H9 (cell line): Measurements from ENCODE around the gene SLC15A5. TPM values are rescaled to one million over a fixed set of nuclear protein-coding genes. Genes with fewer than 3 reads are reported as not detected.

Source experiments
- DNase-seq: peaks from one replicate; pipeline ENCODE4 v3.0.0-alpha.2; 2017
- H2AFZ ChIP-seq: one replicate; pipeline ENCODE4 v1.6.1; 2013; ENCODE audit warnings: mild to moderate bottlenecking, low read length, control low read depth, moderate library complexity
- H2AK5ac ChIP-seq: 2 replicates; pipeline ENCODE4 v1.6.1; 2013; ENCODE audit warnings: low read length, control low read depth, mixed read lengths; ENCODE audit not compliant: insufficient read length
- H2BK120ac ChIP-seq: one replicate; pipeline ENCODE4 v1.6.1; 2013; ENCODE audit warnings: low read depth, mild to moderate bottlenecking, low read length, control low read depth, inconsistent platforms; ENCODE audit not compliant: poor library complexity, severe bottlenecking
- H2BK12ac ChIP-seq: 2 replicates; pipeline ENCODE4 v1.6.1; 2013; ENCODE audit warnings: low read length, control low read depth, mixed read lengths, low read depth; ENCODE audit not compliant: insufficient read length
- H2BK15ac ChIP-seq: 2 replicates; pipeline ENCODE4 v1.6.1; 2013; ENCODE audit warnings: low read depth, low read length, control low read depth
- H2BK20ac ChIP-seq: one replicate; pipeline ENCODE4 v1.6.1; 2013; ENCODE audit warnings: low read depth, mild to moderate bottlenecking, low read length, control low read depth, inconsistent platforms; ENCODE audit not compliant: poor library complexity, severe bottlenecking
- H2BK5ac ChIP-seq: 2 replicates; pipeline ENCODE4 v1.6.1; 2013; ENCODE audit warnings: low read length, control low read depth, mixed read lengths; ENCODE audit not compliant: insufficient read length
- H3K14ac ChIP-seq: 2 replicates; pipeline ENCODE4 v1.6.1; 2013; ENCODE audit warnings: low read length, control low read depth; ENCODE audit not compliant: insufficient read depth
- H3K18ac ChIP-seq: 2 replicates; pipeline ENCODE4 v1.6.1; 2013; ENCODE audit warnings: low read depth, mild to moderate bottlenecking, mixed read lengths, low read length, control low read depth; ENCODE audit not compliant: insufficient read length
- H3K23ac ChIP-seq: 2 replicates; pipeline ENCODE4 v1.6.1; 2013; ENCODE audit warnings: low read length, control low read depth, mixed read lengths, low read depth; ENCODE audit not compliant: insufficient read length
- H3K23me2 ChIP-seq: 2 replicates; pipeline ENCODE4 v1.6.1; 2013; ENCODE audit warnings: low read depth, mild to moderate bottlenecking, mixed read lengths, low read length, control low read depth; ENCODE audit not compliant: insufficient read length, poor library complexity, severe bottlenecking
- H3K27ac ChIP-seq: 2 replicates; pipeline ENCODE4 v1.5.1; 2013; ENCODE audit warnings: low read length, control low read depth, mixed read lengths, low read depth; ENCODE audit not compliant: insufficient read length
- H3K27me3 ChIP-seq: 2 replicates; pipeline ENCODE4 v1.6.1; 2013; ENCODE audit warnings: low read length, control low read depth, inconsistent platforms; ENCODE audit not compliant: insufficient read depth
- H3K4ac ChIP-seq: 2 replicates; pipeline ENCODE4 v1.6.1; 2013; ENCODE audit warnings: low read depth, mild to moderate bottlenecking, control low read depth, inconsistent platforms, low read length, moderate library complexity
- H3K4me1 ChIP-seq: 2 replicates; pipeline ENCODE4 v1.6.1; 2013; ENCODE audit warnings: low read length, control low read depth, inconsistent platforms; ENCODE audit not compliant: insufficient read depth
- H3K4me2 ChIP-seq: 2 replicates; pipeline ENCODE4 v1.6.1; 2013; ENCODE audit warnings: low read length, control low read depth, mixed read lengths; ENCODE audit not compliant: insufficient read length, insufficient read depth
- H3K56ac ChIP-seq: 2 replicates; pipeline ENCODE4 v1.6.1; 2013; ENCODE audit warnings: low read depth, mild to moderate bottlenecking, mixed read lengths, low read length, control low read depth; ENCODE audit not compliant: insufficient read length
- H3K79me1 ChIP-seq: 2 replicates; pipeline ENCODE4 v1.6.1; 2013; ENCODE audit warnings: low read depth, mild to moderate bottlenecking, moderate library complexity, low read length, control low read depth, inconsistent platforms; ENCODE audit not compliant: insufficient read depth, poor library complexity, severe bottlenecking
- H3K79me2 ChIP-seq: 2 replicates; pipeline ENCODE4 v1.6.1; 2013; ENCODE audit warnings: low read length, control low read depth, inconsistent platforms; ENCODE audit not compliant: insufficient read depth
- H3K9ac ChIP-seq: 2 replicates; pipeline ENCODE4 v1.6.1; 2013; ENCODE audit warnings: low read length, control low read depth, mixed read lengths; ENCODE audit not compliant: insufficient read length; ENCODE audit errors: extremely low read depth
- H3K9me3 ChIP-seq: one replicate; pipeline ENCODE4 v1.6.1; 2013; ENCODE audit warnings: low read depth, low read length, inconsistent platforms; ENCODE audit not compliant: control insufficient read depth
- H3T11ph ChIP-seq: one replicate; pipeline ENCODE4 v1.6.1; 2013; ENCODE audit warnings: mild to moderate bottlenecking, low read length, control low read depth, inconsistent platforms
- H4K20me1 ChIP-seq: one replicate; pipeline ENCODE4 v1.6.1; 2013; ENCODE audit not compliant: control insufficient read depth, insufficient read length, insufficient read depth
- H4K5ac ChIP-seq: 2 replicates; pipeline ENCODE4 v1.6.1; 2013; ENCODE audit warnings: low read depth, mild to moderate bottlenecking, mixed read lengths, low read length, control low read depth; ENCODE audit not compliant: insufficient read length
- H4K8ac ChIP-seq: replicated peaks from 2 replicates; pipeline ENCODE4 v1.6.1; 2013; ENCODE audit warnings: low read length, control low read depth, mixed read lengths, low read depth; ENCODE audit not compliant: insufficient read length
- H4K91ac ChIP-seq: 2 replicates; pipeline ENCODE4 v1.6.1; 2013; ENCODE audit warnings: low read depth, mild to moderate bottlenecking, moderate library complexity, mixed read lengths, low read length, control low read depth; ENCODE audit not compliant: insufficient read length
- H3K27ac Mint-ChIP-seq, 3 experiments: 2 replicates in 2 of 3; 3 replicates in 1 of 3; pipeline ENCODE4 v1.8.0; 2020 to 2021; ENCODE audit warnings: mixed read lengths in 3 of 3, mild to moderate bottlenecking in 1 of 3, moderate library complexity in 1 of 3
- H3K27me3 Mint-ChIP-seq: 2 replicates; pipeline ENCODE4 v1.8.0; 2021; ENCODE audit warnings: low read depth, mild to moderate bottlenecking, moderate library complexity, mixed read lengths
- H3K36me3 Mint-ChIP-seq, 3 experiments: 2 replicates in 2 of 3; 3 replicates in 1 of 3; pipeline ENCODE4 v1.8.0; 2020 to 2021; ENCODE audit warnings: low read depth in 3 of 3, mixed read lengths in 3 of 3; ENCODE audit not compliant: insufficient read depth in 1 of 3
- H3K4me1 Mint-ChIP-seq, 2 experiments: 2 replicates each; pipeline ENCODE4 v1.8.0; 2020; ENCODE audit warnings: mixed read lengths in 2 of 2
- H3K4me3 Mint-ChIP-seq, 2 experiments: 2 replicates in 1 of 2; 3 replicates in 1 of 2; pipeline ENCODE4 v1.8.0; 2020 to 2021; ENCODE audit warnings: mild to moderate bottlenecking in 2 of 2, mixed read lengths in 2 of 2, moderate library complexity in 1 of 2
- H3K9me3 Mint-ChIP-seq, 2 experiments: 2 replicates in 1 of 2; 3 replicates in 1 of 2; pipeline ENCODE4 v1.8.0; 2020; ENCODE audit warnings: mild to moderate bottlenecking in 2 of 2, mixed read lengths in 2 of 2, moderate library complexity in 1 of 2
- WGBS: extraction: QIAGEN DNeasy Blood & Tissue Kit; methylation state at CpG from one replicate; pipeline ENCODE4 v1.1.7; 2013; ENCODE audit warnings: missing lambda C conversion rate, low lambda C conversion rate, mixed read lengths; ENCODE audit not compliant: insufficient read length; ENCODE audit errors: extremely low coverage; 5-methylcytosine and 5-hydroxymethylcytosine counted together
- total RNA-seq: library from RNA; stranded (reverse); gene quantifications from 2 replicates; pipeline ENCODE4 v1.2.1, GENCODE V29; 2021
- TF ChIP-seq, protein P1 (sequence below): fragments of 200-600 bp; sonication (generic); conservative IDR thresholded peaks from 3 replicates; pipeline ENCODE4 v1.8.0; 2021; ENCODE audit warnings: antibody characterized with exemption, mild to moderate bottlenecking

Gene SLC15A5
- total RNA-seq, 1 experiment from 2014 or later: not detected

GRCh38 chr12:16310934-16311333 is 33.4 kb upstream of the SLC15A5 start:
- no peaks in the 10 kb centered on the region for H3K23me2 ChIP-seq
- Mint-ChIP-seq H3K36me3 (peaks cover 0 to 12% (median 5%) of the 10 kb centered on the region in 3 experiments; a peak in 5 of 7 replicates), H3K9me3 (peaks cover 10 to 12% of the 10 kb centered on the region in 2 experiments; a peak in 4 of 5 replicates), H3K27ac (no peak overlapping the region), H3K4me1 (0 out of 4 replicates have a peak, but pooled peaks cover 0 to 2% of the 10 kb centered on the region in 2 experiments), H3K27me3 (no peaks in the 10 kb centered on the region), H3K4me3 (no peak overlapping the region)
- H2BK12ac ChIP-seq: no peak overlapping the region
- no peak overlapping the region for H4K91ac ChIP-seq
- H3K79me1 ChIP-seq: no peaks in the 10 kb centered on the region
- no peak overlapping the region for H3K56ac ChIP-seq
- no peaks in the 10 kb centered on the region for H3K27me3 ChIP-seq
- H4K5ac ChIP-seq: no peak overlapping the region
- no peak overlapping the region for H2BK15ac ChIP-seq
- H2BK20ac ChIP-seq: no peak overlapping the region
- no peaks in the 10 kb centered on the region for H4K20me1 ChIP-seq
- H3K14ac ChIP-seq: no peak overlapping the region
- H4K8ac ChIP-seq: no peak overlapping the region
- no peak overlapping the region for H2BK120ac ChIP-seq
- no peaks in the 10 kb centered on the region for H3K4me1 ChIP-seq
- no peak overlapping the region for H2BK5ac ChIP-seq
- TF ChIP-seq, protein P1, sequence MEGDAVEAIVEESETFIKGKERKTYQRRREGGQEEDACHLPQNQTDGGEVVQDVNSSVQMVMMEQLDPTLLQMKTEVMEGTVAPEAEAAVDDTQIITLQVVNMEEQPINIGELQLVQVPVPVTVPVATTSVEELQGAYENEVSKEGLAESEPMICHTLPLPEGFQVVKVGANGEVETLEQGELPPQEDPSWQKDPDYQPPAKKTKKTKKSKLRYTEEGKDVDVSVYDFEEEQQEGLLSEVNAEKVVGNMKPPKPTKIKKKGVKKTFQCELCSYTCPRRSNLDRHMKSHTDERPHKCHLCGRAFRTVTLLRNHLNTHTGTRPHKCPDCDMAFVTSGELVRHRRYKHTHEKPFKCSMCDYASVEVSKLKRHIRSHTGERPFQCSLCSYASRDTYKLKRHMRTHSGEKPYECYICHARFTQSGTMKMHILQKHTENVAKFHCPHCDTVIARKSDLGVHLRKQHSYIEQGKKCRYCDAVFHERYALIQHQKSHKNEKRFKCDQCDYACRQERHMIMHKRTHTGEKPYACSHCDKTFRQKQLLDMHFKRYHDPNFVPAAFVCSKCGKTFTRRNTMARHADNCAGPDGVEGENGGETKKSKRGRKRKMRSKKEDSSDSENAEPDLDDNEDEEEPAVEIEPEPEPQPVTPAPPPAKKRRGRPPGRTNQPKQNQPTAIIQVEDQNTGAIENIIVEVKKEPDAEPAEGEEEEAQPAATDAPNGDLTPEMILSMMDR: no peak
- H3K9me3 ChIP-seq: no peaks in the 10 kb centered on the region
- H2AK5ac ChIP-seq: no peak overlapping the region
- no peak overlapping the region for H3K4ac ChIP-seq
- no CpG with 5 or more reads among the region's 1 CpG for WGBS
- no peak for DNase-seq
- H3K79me2 ChIP-seq: no peaks in the 10 kb centered on the region
- no peak overlapping the region for H3T11ph ChIP-seq
- H3K9ac ChIP-seq: no peak overlapping the region
- H2AFZ ChIP-seq: no peak overlapping the region
- no peak overlapping the region for H3K4me2 ChIP-seq
- no peak overlapping the region for H3K18ac ChIP-seq
- H3K27ac ChIP-seq: no peak overlapping the region
- no peak overlapping the region for H3K23ac ChIP-seq
